ENCODE data around the gene AGAP1.

DNA sequence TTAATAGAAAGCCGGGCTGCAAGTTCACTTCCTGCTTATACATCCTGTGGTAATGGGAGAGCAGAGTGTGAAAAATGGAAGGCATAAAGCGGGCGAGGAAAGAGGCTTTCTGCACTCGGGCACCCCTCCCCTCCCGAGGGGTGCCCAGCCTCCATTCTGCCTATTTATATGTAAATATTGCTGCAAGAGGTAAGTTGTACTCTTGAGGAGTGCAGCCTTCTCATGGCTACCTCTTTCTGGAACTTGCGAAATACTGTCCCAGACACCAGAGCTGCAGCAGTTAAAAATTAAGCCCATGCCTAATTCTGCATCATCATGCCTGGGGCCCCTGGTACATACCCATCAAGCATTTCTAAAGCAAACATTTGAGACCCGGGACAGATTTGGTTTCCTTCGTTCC lies 518.3 kb downstream of the AGAP1 start:
- TF ChIP-seq CTCF (IDR thresholded peaks at IDR 0.05; ENCODE audit: low read depth, low read length, poor library complexity, severe bottlenecking) (no peak), EZH2phosphoT487 (IDR thresholded peaks at IDR 0.05; ENCODE audit: borderline replicate concordance, low read length) (no peak)

All from DOHH2 (cell line).